GF-D8 (cell line): ENCODE data around the gene HHAT.
"Not testable (repeated sequence)": the region's sequence is repeated elsewhere in the genome, so short reads cannot be mapped to it uniquely, and the experiment has no call there.

Source experiments
- DNase-seq: peaks from one replicate; lab custom pipeline; 2025; lab: John Stamatoyannopoulos, UW

HHAT gene

GRCh38 chr1:210313921-210314320, 14.8 kb upstream of the HHAT start:
- DNase-seq = no peak

GRCh38 chr1:210315529-210315928, 13.2 kb upstream of the HHAT start:
- no peak for DNase-seq

GRCh38 chr1:210321131-210321530, 7.6 kb upstream of the HHAT start:
- no peak for DNase-seq

GRCh38 chr1:210321552-210321951, 7.2 kb upstream of the HHAT start:
- DNase-seq = no peak

GRCh38 chr1:210323957-210324356, 4.7 kb upstream of the HHAT start:
- no peak for DNase-seq

DNA sequence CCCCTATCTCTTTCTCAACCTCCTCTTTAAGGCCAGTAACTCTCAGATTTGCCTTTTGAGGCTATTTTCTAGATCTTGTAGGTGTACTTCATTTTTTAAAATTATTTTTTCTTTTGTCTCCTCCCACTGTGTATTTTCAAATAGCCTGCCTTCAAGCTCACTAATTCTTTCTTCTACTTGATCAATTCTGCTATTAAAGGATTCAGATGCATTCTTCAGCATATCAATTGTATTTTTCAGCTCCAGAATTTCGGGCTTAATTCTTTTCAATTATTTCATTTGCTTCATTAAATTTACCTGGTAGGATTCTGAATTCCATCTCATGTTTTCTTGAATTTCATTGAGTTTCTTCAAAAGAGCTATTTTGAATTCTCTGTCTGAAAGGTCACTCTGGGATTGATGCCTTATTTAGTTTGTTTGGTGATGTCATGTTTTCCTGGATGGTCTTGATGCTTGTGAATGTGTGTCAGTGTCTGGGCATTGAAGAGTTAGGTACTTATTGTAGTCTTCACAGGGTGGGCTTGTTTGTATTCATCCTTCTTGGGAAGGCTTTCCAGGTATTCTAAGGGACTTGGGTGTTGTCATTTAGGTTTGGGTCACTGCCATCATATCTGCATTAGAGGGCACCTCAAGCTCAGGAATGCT, 3.6 kb upstream of the HHAT start:
- DNase-seq = no peak

DNA sequence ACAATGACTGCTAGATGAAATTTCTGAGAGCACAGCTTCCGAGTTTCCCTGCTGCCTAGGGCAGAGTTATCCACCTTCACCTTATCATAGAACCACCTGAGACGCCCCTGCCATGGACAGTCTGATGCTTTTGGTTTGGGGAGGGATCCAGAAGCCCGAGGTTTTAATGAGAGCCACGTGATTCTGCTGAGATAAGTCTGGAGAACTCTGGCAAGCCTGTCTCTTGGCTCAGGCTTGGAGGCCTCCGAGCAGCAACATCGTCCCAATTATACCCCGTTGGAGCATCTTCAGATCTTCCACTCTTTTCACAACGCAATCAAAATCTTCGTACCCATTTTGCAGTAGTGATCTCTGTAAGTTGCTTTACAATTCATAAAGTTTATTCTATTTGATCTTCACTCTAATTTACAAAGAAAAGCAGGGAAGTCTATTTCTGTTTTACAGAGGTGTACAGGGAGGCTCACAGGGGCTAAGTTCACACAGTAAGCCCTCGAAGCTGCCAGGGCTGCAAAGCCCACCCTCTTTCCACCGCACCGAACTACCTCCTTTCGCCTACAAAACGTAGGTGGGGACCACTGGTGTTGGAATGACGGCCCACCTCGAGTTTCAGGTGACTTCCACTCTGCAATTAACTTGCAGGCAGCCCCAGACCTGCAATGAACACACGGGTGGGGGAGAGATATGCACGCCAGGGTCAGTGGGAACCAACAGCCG, 513 bp upstream of the HHAT start:
- DNase-seq = no peak

- no peak for DNase-seq
Observed at GRCh38 chr1:210330279-210330866, 1.7 kb downstream of the HHAT start.

DNA sequence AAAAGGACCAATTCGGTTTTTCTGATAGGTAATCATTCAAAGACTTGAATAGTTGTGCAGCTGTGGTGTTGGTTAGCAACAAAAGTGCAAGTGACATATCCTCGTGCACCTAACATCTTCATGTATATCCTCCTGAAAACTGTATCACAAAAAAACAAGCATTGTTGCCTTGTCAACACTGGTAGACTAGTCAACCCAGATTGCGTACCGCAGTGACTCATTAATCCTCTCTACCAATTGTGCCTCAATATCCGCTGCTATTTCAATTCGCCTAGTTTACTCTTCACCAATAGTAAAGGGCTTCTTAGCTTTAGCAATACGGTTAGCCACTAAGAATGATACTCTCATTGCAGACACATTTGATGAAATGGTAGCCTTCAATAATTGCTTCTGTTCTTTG, 3.5 kb downstream of the HHAT start:
- DNase-seq = no peak

DNA sequence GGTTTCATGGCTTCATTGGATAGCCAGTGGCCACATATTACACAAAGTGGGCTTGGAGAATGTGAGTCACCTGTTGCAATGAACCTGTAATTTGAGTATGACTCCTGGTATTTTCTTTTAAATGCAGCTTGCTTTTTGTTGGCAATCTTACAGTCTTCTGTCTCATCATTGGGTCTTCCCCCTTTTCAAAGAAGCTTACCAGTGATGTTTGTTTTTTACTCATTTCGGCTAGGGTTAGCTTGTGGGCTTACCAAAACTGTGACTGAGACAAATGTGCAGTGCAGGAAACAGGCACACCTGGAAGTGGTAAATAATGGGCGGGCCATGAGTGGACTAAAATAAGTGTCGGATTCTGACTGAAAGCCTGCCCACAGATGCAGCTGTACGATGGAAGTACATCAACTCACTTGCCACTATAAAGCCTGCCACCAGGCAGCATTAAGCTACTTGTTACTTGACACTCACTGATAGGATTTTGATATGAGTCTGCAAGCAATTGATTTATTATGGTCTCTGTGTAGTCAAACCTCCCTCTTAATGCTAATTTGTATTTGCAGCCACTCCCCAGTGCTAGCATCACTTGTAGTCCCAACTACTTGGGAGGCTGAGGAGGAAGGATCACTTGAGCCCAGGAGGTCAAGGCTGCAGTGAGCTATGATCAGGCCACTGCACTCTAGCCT, 4.2 kb downstream of the HHAT start:
- no peak for DNase-seq

- no peak for DNase-seq
Observed at GRCh38 chr1:210335001-210335400, 6.3 kb downstream of the HHAT start.

- no peak for DNase-seq
Observed at GRCh38 chr1:210336362-210336761, 7.7 kb downstream of the HHAT start.

DNA sequence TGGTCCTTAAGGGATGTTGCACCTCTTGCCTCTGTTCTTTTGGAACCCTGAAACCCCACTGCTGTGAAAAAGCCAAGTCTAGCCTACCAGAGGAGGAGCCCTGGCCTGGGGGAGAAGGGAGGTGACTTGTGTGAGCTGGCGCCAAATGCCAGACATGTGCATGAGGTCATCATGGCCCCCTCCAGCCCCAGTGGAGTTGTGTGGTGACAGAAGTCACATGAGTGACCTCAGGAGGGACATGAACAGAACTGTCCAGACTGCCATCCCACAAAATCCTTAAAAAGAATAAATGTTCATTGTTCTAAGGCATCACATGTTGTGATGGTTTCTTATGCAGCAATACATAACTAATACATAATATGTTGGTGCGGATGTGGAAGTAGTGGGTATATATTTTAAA, 10.8 kb downstream of the HHAT start:
- DNase-seq = no peak

GRCh38 chr1:210340311-210340710, 11.6 kb downstream of the HHAT start:
- DNase-seq = no peak

DNA sequence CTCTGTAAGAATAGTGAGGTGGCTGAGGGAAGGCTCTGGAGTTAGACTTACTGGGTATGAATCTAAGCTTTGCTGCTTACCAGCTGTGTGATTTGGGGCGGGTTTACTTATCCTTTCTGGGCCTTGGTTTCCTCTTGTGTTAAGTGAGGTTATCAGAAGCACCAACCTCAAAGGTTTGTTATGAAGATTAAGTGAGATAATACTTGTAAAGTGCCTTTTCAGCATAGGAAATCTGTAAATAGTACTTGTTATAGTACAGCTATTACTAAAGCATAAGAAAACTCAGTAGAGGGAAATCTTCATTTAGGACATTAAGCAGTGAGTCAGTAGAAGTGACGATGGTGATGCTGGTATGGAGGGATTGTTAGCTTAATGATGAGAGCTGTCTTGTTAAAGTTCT, 12.1 kb downstream of the HHAT start:
- no peak for DNase-seq

GRCh38 chr1:210342986-210343780, 14.5 kb downstream of the HHAT start:
- no peak for DNase-seq

DNA sequence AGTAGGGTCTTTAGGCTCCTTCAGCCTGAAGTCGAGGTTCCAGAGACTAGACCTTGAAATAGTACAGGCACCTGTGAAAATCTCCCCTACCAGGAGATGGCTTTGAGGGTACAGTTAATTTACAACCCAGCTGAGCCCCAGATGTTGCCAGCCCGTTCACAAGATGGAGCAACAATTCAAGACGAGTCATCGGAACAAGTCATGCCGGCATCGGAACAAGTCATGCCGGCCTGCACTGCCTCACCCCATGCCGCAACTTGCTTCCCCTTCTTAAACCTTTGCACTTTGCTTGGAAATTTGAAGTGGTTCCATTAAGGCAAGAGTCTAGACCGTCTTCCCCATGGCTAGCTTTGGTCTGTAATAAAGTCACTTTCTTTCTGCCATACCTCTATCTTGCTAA, 16.0 kb downstream of the HHAT start:
- DNase-seq = no peak

DNA sequence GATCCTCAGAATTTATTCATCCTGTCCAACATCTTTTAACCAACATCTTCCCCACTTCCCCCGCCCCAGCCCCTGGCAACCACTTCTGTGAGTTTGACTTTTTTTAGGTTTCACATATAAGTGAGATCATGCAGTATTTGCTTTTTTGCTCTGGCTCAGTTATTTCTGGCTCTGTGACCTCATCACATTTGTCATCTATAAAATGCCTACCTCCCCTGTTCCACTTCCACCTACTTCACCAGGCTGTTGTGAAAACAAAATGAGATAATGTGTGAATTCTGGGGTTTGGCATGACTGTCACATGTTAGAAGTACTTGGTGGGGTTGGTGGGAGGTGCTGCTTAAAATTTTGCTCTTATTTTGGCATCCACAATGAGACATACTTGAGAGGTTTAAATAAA, 18.4 kb downstream of the HHAT start:
- no peak for DNase-seq

DNA sequence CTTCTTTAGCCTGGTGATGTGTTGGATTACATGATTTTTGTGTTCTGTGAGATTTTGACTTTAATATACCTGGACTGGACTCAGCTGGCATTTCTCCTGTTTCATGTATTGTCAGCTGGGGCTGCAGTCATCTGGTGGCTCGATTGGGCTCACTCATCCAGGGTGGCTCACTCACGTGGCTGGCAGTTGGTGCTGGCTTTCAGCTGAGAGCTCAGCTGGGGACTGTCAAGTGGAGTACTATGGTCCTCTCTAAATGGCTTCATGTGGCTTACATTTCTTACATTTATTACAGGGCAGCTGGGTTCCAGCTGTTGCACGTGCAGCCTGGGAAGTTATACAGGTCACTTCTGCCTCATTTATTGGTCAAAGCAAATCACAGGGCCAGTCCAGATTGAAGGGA, 22.8 kb downstream of the HHAT start:
- no peak for DNase-seq

GRCh38 chr1:210352575-210352974, 23.9 kb downstream of the HHAT start:
- DNase-seq = no peak

DNA sequence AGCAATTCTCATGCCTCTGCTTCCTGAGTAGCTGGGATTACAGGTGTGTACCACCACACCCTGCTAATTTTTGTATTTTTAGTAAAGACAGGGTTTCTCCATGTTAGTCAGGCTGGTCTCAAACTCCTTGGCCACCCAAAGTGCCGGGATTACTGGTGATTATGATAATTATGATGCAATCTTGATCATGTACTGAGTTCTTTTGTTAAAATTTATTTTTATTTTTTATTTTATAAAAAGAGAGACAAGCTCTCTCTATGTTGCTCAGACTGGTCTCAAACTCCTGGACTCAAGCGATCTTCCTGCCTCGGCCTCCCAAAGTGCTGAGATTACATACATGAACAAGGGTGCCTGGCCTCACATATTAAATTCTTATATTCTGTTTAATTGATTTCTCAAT, 25.6 kb downstream of the HHAT start:
- DNase-seq = not testable (repeated sequence)

DNA sequence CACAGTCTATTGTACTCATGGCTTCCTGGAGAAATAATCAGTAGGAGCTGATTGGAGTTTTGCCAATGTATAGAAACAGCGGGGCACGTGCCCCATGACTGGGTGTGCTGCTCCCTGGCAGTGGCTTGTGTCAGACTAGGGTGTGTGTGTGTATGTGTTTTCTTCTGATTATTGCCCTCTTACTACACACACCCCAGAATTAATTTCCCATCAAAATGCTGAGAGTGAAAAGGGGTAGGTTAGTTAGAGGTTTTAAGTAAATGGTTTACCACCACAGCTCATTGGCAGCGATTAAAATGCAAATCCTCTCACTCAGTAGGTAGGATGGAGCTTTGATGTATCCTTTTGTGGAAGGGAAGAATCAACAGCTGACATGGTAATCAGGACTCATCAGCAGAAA, 29.9 kb downstream of the HHAT start:
- DNase-seq = no peak
